H1 (cell line): ENCODE results near the gene COA5. TPM values are rescaled to one million over a fixed set of nuclear protein-coding genes. Genes with fewer than 3 reads are reported as not detected.

Source experiments
- CTCF ChIA-PET: fragments of 300-600 bp; sonication (Branson Sonifier 250); formaldehyde crosslinking; loops from one replicate; lab custom pipeline; 2021; ENCODE audit not compliant: partially characterized antibody; lab: Charles Lee
- POLR2A ChIA-PET: fragments of 300-600 bp; sonication (Branson Sonifier 250); formaldehyde crosslinking; loops from one replicate; lab custom pipeline; 2021; ENCODE audit warnings: inconsistent platforms; ENCODE audit not compliant: partially characterized antibody; lab: Charles Lee
- DNase-seq, 2 experiments: peaks; one replicate each; pipeline versions ENCODE4 v3.0.0 to v3.0.0-alpha.2; 2010 to 2022; ENCODE audit warnings: low spot score in 2 of 2, low read depth in 1 of 2, mixed read lengths in 1 of 2
- FAIRE-seq: peaks from 2 replicates; lab custom pipeline; 2011; peaks lifted over from hg19 to GRCh38; lab: Jason Lieb, UNC
- H2AFZ ChIP-seq: 2 replicates; pipeline ENCODE4 v1.8.1; 2012; ENCODE audit warnings: low read length, inconsistent platforms
- H2AK5ac ChIP-seq: 2 replicates; pipeline ENCODE4 v1.6.1; 2013; ENCODE audit warnings: low read depth, low read length
- H2BK120ac ChIP-seq: replicated peaks from 2 replicates; pipeline ENCODE3; 2013; ENCODE audit warnings: low read depth, low read length, inconsistent platforms
- H2BK12ac ChIP-seq: 2 replicates; pipeline ENCODE4 v1.6.1; 2013; ENCODE audit warnings: low read depth, low read length
- H2BK15ac ChIP-seq: 2 replicates; pipeline ENCODE4 v1.6.1; 2013; ENCODE audit warnings: low read length
- H2BK20ac ChIP-seq: 2 replicates; pipeline ENCODE4 v1.6.1; 2013; ENCODE audit warnings: low read length
- H2BK5ac ChIP-seq: 2 replicates; pipeline ENCODE4 v1.6.1; 2013; ENCODE audit warnings: low read depth, low read length
- H3K14ac ChIP-seq: 2 replicates; pipeline ENCODE4 v1.6.1; 2013; ENCODE audit warnings: inconsistent platforms; ENCODE audit not compliant: insufficient read length
- H3K18ac ChIP-seq: 2 replicates; pipeline ENCODE4 v1.6.1; 2013; ENCODE audit warnings: low read length; ENCODE audit errors: extremely low read depth
- H3K23ac ChIP-seq: 2 replicates; pipeline ENCODE4 v1.6.1; 2013; ENCODE audit warnings: inconsistent platforms; ENCODE audit not compliant: insufficient read length
- H3K23me2 ChIP-seq: 2 replicates; pipeline ENCODE4 v1.6.1; 2013; ENCODE audit warnings: low read depth, low read length
- H3K27ac ChIP-seq: 2 replicates; pipeline ENCODE4 v1.6.1; 2011; ENCODE audit warnings: low read depth, low read length, inconsistent platforms
- H3K27me3 ChIP-seq, 4 experiments: replicated peaks in 1 of 4; 1 replicate in 1 of 4; 2 replicates in 3 of 4; pipeline versions ENCODE4 v1.6.1 to v1.8.1; 2011 to 2013; ENCODE audit warnings: low read length in 3 of 4, mild to moderate bottlenecking in 3 of 4, inconsistent platforms in 2 of 4, mixed read lengths in 2 of 4, moderate library complexity in 1 of 4; ENCODE audit not compliant: control insufficient read depth in 3 of 4, insufficient read depth in 3 of 4; ENCODE audit errors: extremely low read depth in 1 of 4
- H3K36me3 ChIP-seq, 4 experiments: 2 replicates each; pipeline versions ENCODE4 v1.6.1 to v1.8.1; 2011 to 2013; ENCODE audit warnings: mild to moderate bottlenecking in 4 of 4, low read length in 3 of 4, moderate library complexity in 2 of 4, control low read depth in 1 of 4, inconsistent platforms in 1 of 4; ENCODE audit not compliant: insufficient read depth in 4 of 4, control insufficient read depth in 2 of 4
- H3K4ac ChIP-seq: replicated peaks from 2 replicates; pipeline ENCODE3; 2013; ENCODE audit warnings: low read length, low read depth, mixed read lengths, inconsistent platforms; ENCODE audit not compliant: insufficient read length
- H3K4me1 ChIP-seq, 4 experiments: replicated peaks in 1 of 4; 1 replicate in 1 of 4; 2 replicates in 3 of 4; pipeline versions ENCODE4 v1.6.1 to v1.8.1; 2011 to 2013; ENCODE audit warnings: low read length in 3 of 4, inconsistent platforms in 2 of 4, mixed read lengths in 1 of 4; ENCODE audit not compliant: insufficient read depth in 4 of 4, control insufficient read depth in 3 of 4
- H3K4me2 ChIP-seq, 2 experiments: 2 replicates each; pipeline versions ENCODE4 v1.6.1 to v1.8.1; 2011 to 2013; ENCODE audit warnings: low read depth in 2 of 2, low read length in 2 of 2, control low read depth in 1 of 2, inconsistent platforms in 1 of 2, mild to moderate bottlenecking in 1 of 2; ENCODE audit not compliant: insufficient read depth in 1 of 2
- H3K4me3 ChIP-seq, 4 experiments: fragments of 200-600, 300-600 bp in 1 of 4; sonication (generic), shearing (Covaris generic), sonication (Bioruptor Twin) in 1 of 4; 2 replicates each; pipeline versions ENCODE4 v1.5.1 to v1.8.1; 2011 to 2016; ENCODE audit warnings: low read length in 4 of 4, low read depth in 3 of 4, control low read depth in 2 of 4, inconsistent platforms in 2 of 4, mild to moderate bottlenecking in 2 of 4, mixed read lengths in 1 of 4, moderate library complexity in 1 of 4; ENCODE audit not compliant: insufficient read depth in 2 of 4; ENCODE audit errors: extremely low read depth in 1 of 4
- H3K56ac ChIP-seq: replicated peaks from 2 replicates; pipeline ENCODE3; 2013; ENCODE audit warnings: low read depth, mild to moderate bottlenecking, mixed read lengths, low read length, inconsistent platforms; ENCODE audit not compliant: insufficient read length
- H3K79me1 ChIP-seq: 2 replicates; pipeline ENCODE4 v1.6.1; 2013; ENCODE audit warnings: low read depth, low read length, control low read depth
- H3K79me2 ChIP-seq, 2 experiments: 2 replicates each; pipeline versions ENCODE4 v1.6.1 to v1.8.1; 2012 to 2013; ENCODE audit warnings: low read length in 2 of 2, mild to moderate bottlenecking in 2 of 2, inconsistent platforms in 1 of 2; ENCODE audit not compliant: insufficient read depth in 2 of 2, control insufficient read depth in 1 of 2
- H3K9ac ChIP-seq, 4 experiments: replicated peaks in 1 of 4; 1 replicate in 1 of 4; 2 replicates in 3 of 4; pipeline versions ENCODE4 v1.6.1 to v1.8.1; 2011 to 2013; ENCODE audit warnings: low read depth in 3 of 4, low read length in 3 of 4, control low read depth in 2 of 4, mild to moderate bottlenecking in 2 of 4, moderate library complexity in 2 of 4, inconsistent platforms in 1 of 4; ENCODE audit errors: extremely low read depth in 1 of 4
- H3K9me3 ChIP-seq, 2 experiments: 2 replicates each; pipeline versions ENCODE4 v1.6.1 to v1.8.1; 2012 to 2013; ENCODE audit warnings: mild to moderate bottlenecking in 2 of 2, moderate library complexity in 2 of 2, control low read depth in 1 of 2, inconsistent platforms in 1 of 2, low read depth in 1 of 2, low read length in 1 of 2, mixed read lengths in 1 of 2; ENCODE audit not compliant: insufficient read depth in 2 of 2
- H4K20me1 ChIP-seq, 2 experiments: replicated peaks in 1 of 2; 2 replicates each; pipeline versions ENCODE3 to v1.8.1; 2011 to 2013; ENCODE audit warnings: inconsistent platforms in 2 of 2, low read length in 2 of 2, mild to moderate bottlenecking in 1 of 2; ENCODE audit not compliant: insufficient read depth in 2 of 2, control insufficient read depth in 1 of 2
- H4K5ac ChIP-seq: 2 replicates; pipeline ENCODE4 v1.6.1; 2013; ENCODE audit warnings: low read length, low read depth, mixed read lengths, inconsistent platforms; ENCODE audit not compliant: insufficient read length
- H4K8ac ChIP-seq: 2 replicates; pipeline ENCODE4 v1.8.0; 2013; ENCODE audit warnings: mild to moderate bottlenecking, moderate library complexity, low read length, inconsistent platforms; ENCODE audit not compliant: insufficient read depth; ENCODE audit errors: extremely low read depth
- H4K91ac ChIP-seq: replicated peaks from 2 replicates; pipeline ENCODE3; 2013; ENCODE audit warnings: low read length, mixed read lengths, inconsistent platforms; ENCODE audit not compliant: insufficient read length
- CHD1 ChIP-seq: IDR thresholded peaks from 2 replicates; pipeline ENCODE4 v1.6.1; 2012; ENCODE audit warnings: low read depth, low read length, improper control_type of control experiment
- POU5F1 ChIP-seq: IDR thresholded peaks from 2 replicates; pipeline ENCODE4 v1.6.1; 2011; ENCODE audit warnings: low read depth, mild to moderate bottlenecking, low read length, moderate library complexity
- RAD21 ChIP-seq, 2 experiments: IDR thresholded peaks in 1 of 2; conservative IDR thresholded peaks in 1 of 2; 2 replicates each; pipeline ENCODE4 v1.6.1; 2011; ENCODE audit warnings: low read depth in 2 of 2, low read length in 2 of 2, improper control_type of control experiment in 1 of 2, inconsistent platforms in 1 of 2, mild to moderate bottlenecking in 1 of 2, moderate library complexity in 1 of 2
- SIX5 ChIP-seq: IDR thresholded peaks from 2 replicates; pipeline ENCODE4 v1.6.1; 2011; ENCODE audit warnings: mild to moderate bottlenecking, low read depth, low read length
- WGBS, 2 experiments: shearing (Covaris generic) in 1 of 2; methylation state at CpG; one replicate each; pipeline versions ENCODE4 v1.1.6 to v1.1.7; 2013 to 2015; ENCODE audit warnings: low lambda C conversion rate in 2 of 2, mixed read lengths in 2 of 2, inconsistent platforms in 1 of 2, low coverage in 1 of 2, missing lambda C conversion rate in 1 of 2; ENCODE audit not compliant: insufficient replicate concordance in 2 of 2, insufficient coverage in 1 of 2, insufficient read length in 1 of 2; ENCODE audit errors: extremely low coverage in 1 of 2, missing lambda C conversion rate in 1 of 2; 5-methylcytosine and 5-hydroxymethylcytosine counted together
- polyA plus RNA-seq, 7 experiments: library from polyadenylated mRNA; depleted of rRNA in 3 of 7; stranded (reverse) in 5 of 7; unstranded in 2 of 7; fragments of >200 nt in 5 of 7; fragments of 200-250 nt in 2 of 7; gene quantifications; 1 replicate in 5 of 7; 2 replicates in 1 of 7; 4 replicates in 1 of 7; pipeline versions ENCODE4 v1.2.1 to v1.2.3, GENCODE V29; 2011 to 2013; ENCODE audit warnings: missing spikeins in 2 of 7, mixed read lengths in 2 of 7
- total RNA-seq: library from RNA; stranded (reverse); fragmentation: NEBNext Ultra II Directional; extraction: Animal tissue kit (Norgen Biotek cat#: 25700); gene quantifications from 2 replicates; pipeline ENCODE4 v1.2.1, GENCODE V29; 2021

Gene COA5
- total and polyA plus RNA-seq, 2 of the 8 experiments (the other 6 are each of a cell fraction or from before 2014, with no cell fraction given) = 20.3 to 24.7 TPM

DNA sequence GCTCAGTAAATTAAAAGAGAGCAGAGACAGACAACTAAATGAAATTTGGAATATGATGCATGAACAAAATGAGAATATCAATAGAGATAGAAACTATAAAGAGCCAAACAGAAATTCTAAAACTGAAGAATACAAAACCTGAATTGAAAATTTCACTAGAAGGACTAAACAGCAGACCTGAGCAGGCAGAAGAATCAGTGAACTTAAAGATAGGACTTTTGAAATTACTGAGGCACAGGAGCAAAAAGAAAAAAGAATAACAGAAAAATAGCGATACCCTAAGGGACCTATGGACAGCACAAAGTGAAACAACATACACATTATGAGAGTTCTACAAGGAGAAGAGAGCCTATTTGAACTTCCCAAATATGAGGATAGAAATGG lies 41.7 kb upstream of the COA5 start:
- H3K79me1 ChIP-seq = no peaks in the 10 kb centered on the region
- no peak overlapping the region for H2BK5ac ChIP-seq
- no peak overlapping the region for H2BK15ac ChIP-seq
- no peak overlapping the region for H3K56ac ChIP-seq
- H3K27ac ChIP-seq = no peak overlapping the region
- POLR2A ChIA-PET = no interaction called here
- no peaks in the 10 kb centered on the region for H3K4me1 ChIP-seq
- H2BK120ac ChIP-seq = no peak overlapping the region
- no peak overlapping the region for H3K4me2 ChIP-seq
- 87% methylated on average over 1 of the region's 1 CpG; no CpG with 5 or more reads in 1 of the 2 experiments for WGBS, 2 experiments
- H2AK5ac ChIP-seq = no peak overlapping the region
- no peaks in the 10 kb centered on the region for H3K27me3 ChIP-seq
- H3K23me2 ChIP-seq = no peaks in the 10 kb centered on the region
- no peak overlapping the region for H3K14ac ChIP-seq
- no peak for FAIRE-seq
- H3K79me2 ChIP-seq = no peaks in the 10 kb centered on the region
- H3K9ac ChIP-seq = no peak overlapping the region
- no peak overlapping the region for H3K4ac ChIP-seq
- H3K9me3 ChIP-seq = no peaks in the 10 kb centered on the region
- no peak overlapping the region for H3K18ac ChIP-seq
- H2BK12ac ChIP-seq = no peak overlapping the region
- H4K20me1 ChIP-seq = no peaks in the 10 kb centered on the region
- no peak overlapping the region for H3K23ac ChIP-seq
- no peak overlapping the region for H4K8ac ChIP-seq
- H4K91ac ChIP-seq = no peak overlapping the region
- H2AFZ ChIP-seq = no peak overlapping the region
- H3K4me3 ChIP-seq = no peak overlapping the region
- CTCF ChIA-PET = interaction anchor here (0.5 to 1.9 kb wide), 29 partner anchors 10 to 424 kb away, joined by 3 to 29 read pairs (median 3); no protein-coding TSS in a partner anchor
- H3K36me3 ChIP-seq = no peaks in the 10 kb centered on the region
- H2BK20ac ChIP-seq = no peak overlapping the region
- no peak overlapping the region for H4K5ac ChIP-seq
- no peak for DNase-seq
- no peak for TF ChIP-seq RAD21 (IDR thresholded peaks at IDR 0.05 in 1 of 2, conservative IDR thresholded peaks at IDR 0.05 in 1 of 2; ENCODE audit: low read depth in 2 of 2, low read length in 2 of 2)
- no peak for TF ChIP-seq CHD1
- TF ChIP-seq SIX5 = no peak
- no peak for TF ChIP-seq POU5F1
